Kidney (tissue), 14 donors: Measurements from ENCODE around the gene INPP4A. TPM values are rescaled to one million over a fixed set of nuclear protein-coding genes. Genes with fewer than 3 reads are reported as not detected.

Experiments
- DNase-seq, 5 donors: peaks; one replicate each; pipeline ENCODE4 v3.0.0-alpha.2; 2013 to 2020
- FAIRE-seq: peaks from 2 replicates; lab custom pipeline; 2012; peaks lifted over from hg19 to GRCh38; lab: Jason Lieb, UNC
- H3K27ac ChIP-seq, 2 donors: one replicate each; pipeline ENCODE4 v1.7.0; 2013; ENCODE audit warnings: low read depth in 2 of 2, low read length in 2 of 2, inconsistent platforms in 1 of 2
- H3K27me3 ChIP-seq: one replicate; pipeline ENCODE4 v1.7.1; 2013; ENCODE audit warnings: low read length, inconsistent platforms; ENCODE audit not compliant: control insufficient read depth, insufficient read depth
- H3K36me3 ChIP-seq, 3 donors: one replicate each; pipeline versions ENCODE4 v1.7.0 to v1.7.1; 2013; ENCODE audit warnings: low read length in 3 of 3, control low read depth in 1 of 3, inconsistent platforms in 1 of 3; ENCODE audit not compliant: insufficient read depth in 3 of 3, control insufficient read depth in 2 of 3
- H3K4me1 ChIP-seq, 3 donors: one replicate each; pipeline versions ENCODE4 v1.7.0 to v1.7.1; 2013; ENCODE audit warnings: low read length in 3 of 3, inconsistent platforms in 1 of 3, low read depth in 1 of 3; ENCODE audit not compliant: control insufficient read depth in 2 of 3, insufficient read depth in 2 of 3
- H3K4me3 ChIP-seq, 3 donors: one replicate each; pipeline versions ENCODE4 v1.7.0 to v1.8.1; 2013; ENCODE audit warnings: low read length in 3 of 3, control low read depth in 1 of 3, inconsistent platforms in 1 of 3
- H3K9ac ChIP-seq, 3 donors: one replicate each; pipeline versions ENCODE4 v1.7.0 to v1.7.1; 2013; ENCODE audit warnings: low read length in 3 of 3, control low read depth in 1 of 3, inconsistent platforms in 1 of 3
- H3K9me3 ChIP-seq, 3 donors: one replicate each; pipeline versions ENCODE4 v1.7.0 to v1.7.1; 2013; ENCODE audit warnings: low read length in 3 of 3, control low read depth in 1 of 3, inconsistent platforms in 1 of 3; ENCODE audit not compliant: control insufficient read depth in 2 of 3, insufficient read depth in 1 of 3
- CTCF ChIP-seq: IDR thresholded peaks from 3 replicates; pipeline ENCODE4 v1.5.1; 2012; ENCODE audit warnings: mild to moderate bottlenecking, moderate library complexity, borderline replicate concordance; ENCODE audit not compliant: insufficient read depth; ENCODE audit errors: extremely low read depth
- intact Hi-C: fragments of 100-400 bp; cut with DNase I; formaldehyde crosslinking; loops from one replicate; pipeline ENCODE4 v1.11.1; 2022
- polyA plus RNA-seq: library from polyadenylated mRNA; stranded (reverse); fragments of 350-450 nt; fragmentation: Illumina TruSeq; extraction: RNeasy Lipid Tissue Mini Kit (QIAGEN cat#74804); gene quantifications from one replicate; pipeline ENCODE4 v1.2.3, GENCODE V29; 2014; ENCODE audit warnings: low read depth, low replicate concordance; ENCODE audit not compliant: insufficient read depth
- total RNA-seq: library from RNA; stranded (reverse); fragmentation: NEBNext Ultra II Directional; extraction: Animal tissue kit (Norgen Biotek cat#: 25700); gene quantifications from one replicate; pipeline ENCODE4 v1.2.1, GENCODE V29; 2021
- donor health status: control.
- donor health status: control.
- donor health status: control.
- donor health status: control.
- donor health status: control.
- donor health status: DM: yes; HTN: yes; CAD: no.
- donor health status: Normal renal cell carcinoma (clear cell type).

INPP4A gene
- total and polyA plus RNA-seq, 2 donors from 2014 or later = 4.1 to 27.9 TPM

DNA sequence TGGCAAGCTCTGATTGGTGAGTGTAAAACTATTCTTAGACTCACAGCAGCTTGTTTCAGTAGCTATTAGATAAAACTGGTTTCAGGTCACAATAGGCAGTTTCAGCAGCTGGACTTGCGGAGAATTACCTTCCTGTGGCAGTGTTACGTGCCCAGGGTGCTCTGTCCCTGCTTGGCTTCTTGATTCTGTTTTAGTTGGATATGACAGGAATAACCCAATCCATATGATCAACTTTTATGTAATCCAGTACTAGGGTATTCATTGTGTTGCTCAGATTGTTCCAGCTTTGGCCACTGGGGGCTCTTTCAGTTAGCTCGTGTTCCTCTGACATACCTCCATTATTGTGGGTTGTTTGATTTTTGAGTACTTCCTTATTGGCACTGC, 43.1 kb downstream of the INPP4A start:
- Histone ChIP-seq H3K36me3 (no peaks in the 10 kb centered on the region), H3K9me3 (no peaks in the 10 kb centered on the region), H3K27me3 (no peaks in the 10 kb centered on the region), H3K27ac (no peak overlapping the region), H3K4me1 (peaks cover 0 to 7% (median 0%) of the 10 kb centered on the region in 3 donors), H3K4me3 (no peak overlapping the region), H3K9ac (no peak overlapping the region)
- peak; percentile 23 for TF ChIP-seq CTCF
- FAIRE-seq (no peak), DNase-seq (peak in 1 of 5 donors; percentile 17)
- intact Hi-C loops = no loop called here

GRCh38 chr2:98488252-98488651, 43.6 kb downstream of the INPP4A start:
- DNase-seq = no peak
- H3K4me3 ChIP-seq = no peak overlapping the region
- FAIRE-seq = no peak
- no peaks in the 10 kb centered on the region for H3K9me3 ChIP-seq
- no peak overlapping the region for H3K27ac ChIP-seq
- no peak for TF ChIP-seq CTCF
- peaks cover 0 to 7% (median 0%) of the 10 kb centered on the region in 3 donors for H3K4me1 ChIP-seq
- H3K36me3 ChIP-seq = no peaks in the 10 kb centered on the region
- no peaks in the 10 kb centered on the region for H3K27me3 ChIP-seq
- intact Hi-C loops = no loop called here
- no peak overlapping the region for H3K9ac ChIP-seq

GRCh38 chr2:98489486-98489885, 44.8 kb downstream of the INPP4A start:
- DNase-seq (no peak), FAIRE-seq (no peak)
- Histone ChIP-seq H3K27ac (no peak overlapping the region), H3K9me3 (no peaks in the 10 kb centered on the region), H3K9ac (no peak overlapping the region), H3K36me3 (no peaks in the 10 kb centered on the region), H3K4me1 (no peaks in the 10 kb centered on the region), H3K4me3 (no peak overlapping the region), H3K27me3 (no peaks in the 10 kb centered on the region)
- no peak for TF ChIP-seq CTCF
- intact Hi-C loops = no loop called here
